Neural cell (in vitro differentiated cells): ENCODE measurements around the gene DENND1A.

Experiments used
- CTCF ChIP-seq: fragments of 450-650 bp; IDR thresholded peaks from 2 replicates; pipeline ENCODE4 v1.5.1; 2014; ENCODE audit warnings: antibody characterized with exemption, mild to moderate bottlenecking, moderate library complexity; ENCODE audit not compliant: poor library complexity, severe bottlenecking
- EP300 ChIP-seq: fragments of 450-650 bp; conservative IDR thresholded peaks from 2 replicates; pipeline ENCODE4 v1.6.1; 2014; ENCODE audit warnings: antibody characterized with exemption, mild to moderate bottlenecking, moderate library complexity; ENCODE audit not compliant: poor library complexity, severe bottlenecking
- EZH2 ChIP-seq: fragments of 200-600, 300-800 bp; shearing (Covaris generic), sonication (generic); IDR thresholded peaks from 2 replicates; pipeline ENCODE4 v1.6.1; 2014; ENCODE audit warnings: antibody characterized with exemption, low read length, borderline replicate concordance, mild to moderate bottlenecking; ENCODE audit not compliant: insufficient read depth, poor library complexity, severe bottlenecking
- POLR2AphosphoS5 ChIP-seq: IDR thresholded peaks from 2 replicates; pipeline ENCODE4 v1.6.1; 2012

- TF ChIP-seq CTCF: no peak
- TF ChIP-seq EZH2: no peak
- no peak for TF ChIP-seq POLR2AphosphoS5
- no peak for TF ChIP-seq EP300
These were observed 446.6 kb downstream of the DENND1A start for GRCh38 chr9:123483191-123483803.
